H1 (cell line): Measurements from ENCODE around the gene SAPCD1.

Source experiments
- EZH2 ChIP-seq: fragments of 200-600 bp; sonication (generic); IDR thresholded peaks from 2 replicates; pipeline ENCODE4 v1.7.1; 2012; ENCODE audit warnings: low read depth, mild to moderate bottlenecking, moderate library complexity, low read length, inconsistent platforms; ENCODE audit not compliant: severe bottlenecking
- MAFK ChIP-seq: IDR thresholded peaks from 2 replicates; pipeline ENCODE4 v1.6.1; 2012; ENCODE audit warnings: low read depth, mild to moderate bottlenecking, improper control_type of control experiment, low read length
- TF ChIP-seq, protein P1 (sequence below), 3 experiments: IDR thresholded peaks; 1 replicate in 2 of 3; 2 replicates in 1 of 3; pipeline versions ENCODE4 v1.5.1 to v1.6.1; 2011; ENCODE audit warnings: low read length in 3 of 3, mild to moderate bottlenecking in 3 of 3, inconsistent platforms in 2 of 3, low read depth in 1 of 3, moderate library complexity in 1 of 3; ENCODE audit not compliant: insufficient read depth in 1 of 3; ENCODE audit errors: control extremely low read depth in 1 of 3
- TF ChIP-seq, protein P2 (sequence below): IDR thresholded peaks from 2 replicates; pipeline ENCODE4 v1.6.1; 2012; ENCODE audit warnings: inconsistent platforms

DNA sequence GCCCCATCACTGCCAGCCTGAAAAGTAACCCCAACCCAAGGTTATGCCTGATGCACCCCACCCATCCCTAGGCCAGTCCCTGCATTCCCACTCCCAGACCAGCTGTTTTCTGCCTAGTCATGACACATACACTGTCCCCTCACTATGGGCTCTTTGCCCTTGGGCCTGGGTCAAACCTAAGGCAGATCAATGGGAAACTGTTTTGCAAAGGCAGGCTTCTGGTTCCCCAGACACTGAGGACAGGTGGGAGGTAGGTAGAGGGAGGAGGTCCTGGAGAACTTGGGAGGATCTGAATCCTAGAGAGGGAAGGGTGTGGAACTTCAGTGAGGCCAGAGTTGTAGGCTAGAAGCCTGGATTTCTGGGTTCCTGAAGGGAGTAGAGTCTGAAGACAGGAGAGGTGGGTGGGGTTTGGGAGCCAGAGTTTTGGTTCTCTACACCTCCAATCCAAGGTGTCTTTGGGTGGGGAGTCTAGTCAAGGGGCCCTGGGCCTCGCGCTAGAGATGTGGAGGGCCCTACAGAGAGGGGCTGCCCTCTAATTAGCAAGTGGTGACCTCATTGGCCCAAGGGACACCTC, 28.1 kb upstream of the SAPCD1 start:
- TF ChIP-seq, protein P1, sequence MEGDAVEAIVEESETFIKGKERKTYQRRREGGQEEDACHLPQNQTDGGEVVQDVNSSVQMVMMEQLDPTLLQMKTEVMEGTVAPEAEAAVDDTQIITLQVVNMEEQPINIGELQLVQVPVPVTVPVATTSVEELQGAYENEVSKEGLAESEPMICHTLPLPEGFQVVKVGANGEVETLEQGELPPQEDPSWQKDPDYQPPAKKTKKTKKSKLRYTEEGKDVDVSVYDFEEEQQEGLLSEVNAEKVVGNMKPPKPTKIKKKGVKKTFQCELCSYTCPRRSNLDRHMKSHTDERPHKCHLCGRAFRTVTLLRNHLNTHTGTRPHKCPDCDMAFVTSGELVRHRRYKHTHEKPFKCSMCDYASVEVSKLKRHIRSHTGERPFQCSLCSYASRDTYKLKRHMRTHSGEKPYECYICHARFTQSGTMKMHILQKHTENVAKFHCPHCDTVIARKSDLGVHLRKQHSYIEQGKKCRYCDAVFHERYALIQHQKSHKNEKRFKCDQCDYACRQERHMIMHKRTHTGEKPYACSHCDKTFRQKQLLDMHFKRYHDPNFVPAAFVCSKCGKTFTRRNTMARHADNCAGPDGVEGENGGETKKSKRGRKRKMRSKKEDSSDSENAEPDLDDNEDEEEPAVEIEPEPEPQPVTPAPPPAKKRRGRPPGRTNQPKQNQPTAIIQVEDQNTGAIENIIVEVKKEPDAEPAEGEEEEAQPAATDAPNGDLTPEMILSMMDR (IDR thresholded peaks at IDR 0.05; ENCODE audit: control extremely low read depth in 1 of 3, insufficient read depth in 1 of 3, low read depth in 1 of 3, low read length in 3 of 3), result no peak
- TF ChIP-seq EZH2, result no peak
- TF ChIP-seq, protein P2, sequence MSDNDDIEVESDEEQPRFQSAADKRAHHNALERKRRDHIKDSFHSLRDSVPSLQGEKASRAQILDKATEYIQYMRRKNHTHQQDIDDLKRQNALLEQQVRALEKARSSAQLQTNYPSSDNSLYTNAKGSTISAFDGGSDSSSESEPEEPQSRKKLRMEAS, result no peak
- TF ChIP-seq MAFK, result no peak
